Inflammatory macrophage (primary cell): ENCODE results near the gene SLC8A1.
A peak's percentile ranks its signal among the peaks of the same experiment; 100 is the strongest.

ENCODE experiments used
- DNase-seq, 2 donors: peaks; one replicate each; pipeline ENCODE4 v3.0.0-alpha.2; 2020 to 2022

SLC8A1 gene

GRCh38 chr2:40184551-40184950 lies 267.3 kb downstream of the SLC8A1 start:
- DNase-seq = no peak

GRCh38 chr2:40181855-40182254 lies 270.0 kb downstream of the SLC8A1 start:
- DNase-seq = no peak

GRCh38 chr2:40179801-40180200 lies 272.1 kb downstream of the SLC8A1 start:
- DNase-seq = no peak

GRCh38 chr2:40178971-40179370 lies 272.9 kb downstream of the SLC8A1 start:
- DNase-seq = no peak

- no peak for DNase-seq
These were observed 273.6 kb downstream of the SLC8A1 start for GRCh38 chr2:40178171-40178778.

GRCh38 chr2:40177366-40177765 lies 274.5 kb downstream of the SLC8A1 start:
- DNase-seq = peak in 1 of 2 donors; percentile 25

- no peak for DNase-seq
These were observed 278.6 kb downstream of the SLC8A1 start for GRCh38 chr2:40173276-40173675.

- no peak for DNase-seq
These were observed 282.0 kb downstream of the SLC8A1 start for GRCh38 chr2:40169856-40170255.

GRCh38 chr2:40169430-40169829 lies 282.5 kb downstream of the SLC8A1 start:
- DNase-seq = no peak

- no peak for DNase-seq
These were observed 283.3 kb downstream of the SLC8A1 start for GRCh38 chr2:40168546-40168945.

GRCh38 chr2:40168032-40168431 lies 283.9 kb downstream of the SLC8A1 start:
- DNase-seq = peak; percentile 41 to 81

- DNase-seq = no peak
These were observed 285.9 kb downstream of the SLC8A1 start for GRCh38 chr2:40166006-40166405.

- DNase-seq = no peak
These were observed 286.4 kb downstream of the SLC8A1 start for GRCh38 chr2:40165509-40165844.

- DNase-seq = peak; percentile 3 to 30
These were observed 287.0 kb downstream of the SLC8A1 start for GRCh38 chr2:40164736-40165508.

- no peak for DNase-seq
These were observed 289.9 kb downstream of the SLC8A1 start for GRCh38 chr2:40161986-40162385.

- no peak for DNase-seq
These were observed 291.1 kb downstream of the SLC8A1 start for GRCh38 chr2:40160751-40161218.

GRCh38 chr2:40159333-40159732 lies 292.6 kb downstream of the SLC8A1 start:
- no peak for DNase-seq

GRCh38 chr2:40158781-40159180 lies 293.1 kb downstream of the SLC8A1 start:
- no peak for DNase-seq

- no peak for DNase-seq
These were observed 296.2 kb downstream of the SLC8A1 start for GRCh38 chr2:40155728-40156127.

- no peak for DNase-seq
These were observed 301.6 kb downstream of the SLC8A1 start for GRCh38 chr2:40150266-40150665.

GRCh38 chr2:40148334-40148733 lies 303.6 kb downstream of the SLC8A1 start:
- peak; percentile 66 to 83 for DNase-seq

GRCh38 chr2:40147360-40147759 lies 304.5 kb downstream of the SLC8A1 start:
- DNase-seq = no peak

GRCh38 chr2:40144022-40144421 lies 307.9 kb downstream of the SLC8A1 start:
- no peak for DNase-seq

GRCh38 chr2:40138314-40138713 lies 313.6 kb downstream of the SLC8A1 start:
- no peak for DNase-seq
